ENCODE measurements around the gene GSN.
A peak's percentile ranks its signal among the peaks of the same experiment; 100 is the strongest.

GSN gene

DNA sequence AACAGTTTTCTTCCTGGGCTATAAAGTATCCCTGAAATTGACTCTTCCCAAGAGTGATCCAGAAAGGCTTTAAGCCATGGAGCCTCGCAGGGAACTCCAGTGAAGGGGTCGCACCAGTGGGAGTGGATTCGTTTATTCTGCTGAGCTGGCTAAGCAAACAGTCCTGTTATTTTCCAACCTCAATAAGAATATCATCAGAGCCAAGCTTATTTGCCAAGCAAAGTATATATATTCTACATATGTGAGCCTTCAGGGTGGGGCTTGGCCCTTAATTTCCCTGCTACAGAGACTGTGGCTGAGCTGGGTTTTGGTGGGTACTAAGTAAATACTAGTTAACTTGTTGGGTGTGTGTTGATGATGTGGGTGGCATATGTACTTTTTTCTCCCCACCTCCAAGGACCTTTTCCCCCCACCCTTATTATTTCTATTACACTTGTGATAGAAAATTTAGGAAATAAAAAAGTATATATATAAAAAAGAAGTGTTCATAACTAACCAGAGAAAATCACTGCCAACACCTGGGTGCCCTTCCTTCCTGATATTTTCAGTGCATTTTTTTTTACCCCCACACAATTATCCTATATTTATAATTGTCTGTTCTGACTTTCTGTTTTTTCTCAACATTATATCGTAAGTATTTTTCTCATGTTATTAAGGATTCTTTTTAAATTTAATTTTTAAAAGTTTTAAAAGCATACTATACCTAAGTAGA is 5.3 kb downstream of the GSN start:
- Histone ChIP-seq H3K27ac (peak overlapping the region; percentile 93 to 97), H3K4me3 (no peak overlapping the region)
- TF ChIP-seq CTCF (IDR thresholded peaks at IDR 0.05) = no peak
- no peak for DNase-seq (ENCODE audit: low spot score)

DNA sequence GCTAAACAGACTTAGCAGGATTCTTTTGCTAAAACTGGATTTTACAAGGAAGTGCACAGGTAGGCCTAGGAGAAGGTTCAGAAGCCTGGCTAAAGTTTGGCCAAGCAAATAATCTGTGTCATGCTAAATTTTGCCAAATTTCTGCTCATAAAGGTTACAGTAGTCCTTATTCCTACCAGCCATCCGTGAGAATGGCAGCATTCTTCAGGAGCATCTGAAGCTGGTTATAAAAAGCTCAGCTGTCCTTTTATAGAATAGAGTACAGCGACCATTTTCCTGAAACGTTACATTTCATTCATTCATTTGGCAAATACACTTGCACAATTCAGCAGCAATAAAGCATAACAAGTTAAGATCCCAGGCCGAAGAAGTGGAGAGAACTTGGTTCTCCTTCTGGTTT is 6.9 kb downstream of the GSN start:
- H3K27ac ChIP-seq = peak overlapping the region; percentile 97 to 99
- no peak overlapping the region for H3K4me3 ChIP-seq
- no peak for DNase-seq (ENCODE audit: low spot score)
- no peak for TF ChIP-seq CTCF (IDR thresholded peaks at IDR 0.05)

- no peak for DNase-seq (ENCODE audit: low spot score)
- TF ChIP-seq CTCF (IDR thresholded peaks at IDR 0.05) = no peak
- Histone ChIP-seq H3K4me3 (peak overlapping the region; percentile 14), H3K27ac (peak overlapping the region; percentile 97 to 99)
These were observed 8.1 kb downstream of the GSN start for GRCh38 chr9:121275781-121276658.

DNA sequence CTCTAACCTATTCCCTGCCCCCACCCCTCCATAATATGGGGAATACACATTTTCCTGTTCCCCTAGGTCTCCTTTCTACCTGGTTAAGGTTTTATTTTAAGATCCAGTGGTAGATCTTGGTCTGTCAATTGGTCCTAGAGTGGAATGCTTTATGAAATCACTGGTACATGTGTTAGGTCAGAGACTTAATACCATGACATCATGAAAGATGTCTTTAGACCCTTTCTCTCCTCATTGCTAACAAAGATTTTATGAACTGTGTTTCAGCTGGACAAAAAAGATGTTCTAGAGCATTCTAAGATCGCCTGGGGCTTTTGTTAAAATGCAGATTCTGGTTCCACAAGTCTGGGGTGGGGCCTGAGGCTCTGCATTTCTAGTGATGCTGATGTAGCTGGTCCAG is 9.1 kb downstream of the GSN start:
- TF ChIP-seq CTCF (IDR thresholded peaks at IDR 0.05) = no peak
- no peak for DNase-seq (ENCODE audit: low spot score)
- H3K27ac ChIP-seq = peak overlapping the region; percentile 97 to 99
- H3K4me3 ChIP-seq = no peak overlapping the region

DNA sequence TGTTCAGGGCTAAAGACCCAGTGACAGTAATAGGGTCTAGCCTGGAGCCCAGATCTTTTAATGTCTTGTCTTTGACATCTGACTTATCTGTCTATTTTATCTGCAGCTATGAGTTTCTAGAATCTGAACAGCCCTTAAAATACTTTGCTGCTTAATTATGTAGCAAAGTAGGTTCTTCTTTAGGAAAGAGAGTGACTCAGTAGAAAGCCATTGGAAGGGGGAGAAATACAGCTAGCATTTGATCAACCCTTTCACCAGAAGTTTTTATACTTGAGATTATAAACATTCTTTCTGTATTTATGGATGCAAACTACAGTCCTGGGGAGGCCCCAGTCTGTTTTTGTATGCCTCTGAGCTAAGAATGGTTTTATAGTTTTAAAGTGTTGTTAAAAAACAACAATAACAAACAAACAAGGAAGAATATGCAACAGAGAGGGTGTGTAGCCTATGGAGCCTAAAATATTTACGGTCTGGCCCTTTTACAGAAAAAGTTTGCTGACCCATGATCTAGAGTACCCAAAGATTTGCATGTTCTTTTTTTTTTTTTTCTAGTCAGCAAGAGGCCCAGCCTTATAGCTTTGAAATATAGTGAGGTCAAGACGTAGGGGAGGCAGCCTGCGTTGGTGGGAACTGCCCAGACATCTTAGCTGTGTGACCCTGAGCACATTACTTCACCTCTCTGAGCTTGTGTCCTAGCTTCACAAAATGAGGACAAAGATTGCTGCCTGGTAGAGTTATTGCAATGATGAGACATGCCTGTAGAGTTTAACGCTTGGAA is 9.7 kb downstream of the GSN start:
- peak overlapping the region; percentile 10 for H3K4me3 ChIP-seq
- no peak for DNase-seq (ENCODE audit: low spot score)
- peak overlapping the region; percentile 97 to 99 for H3K27ac ChIP-seq
- no peak for TF ChIP-seq CTCF (IDR thresholded peaks at IDR 0.05)

GRCh38 chr9:121278477-121279261 is 10.7 kb downstream of the GSN start:
- TF ChIP-seq CTCF (IDR thresholded peaks at IDR 0.05) = peak; percentile 74
- DNase-seq (ENCODE audit: low spot score) = peak; percentile 88
- Histone ChIP-seq H3K27ac (peak overlapping the region; percentile 97 to 99), H3K4me3 (peak overlapping the region; percentile 29)

Data from coronary artery (tissue), 2 donors.